T-helper 1 cell treated with Interleukin-12 subunit alpha and Interleukin-12 subunit beta and Interleukin-4 antibody, amounts not matched to agents 30 μg/mL and 1 μg/mL, for 36 hours (primary cell): Measurements from ENCODE around the gene SPOCK1.
"Not testable (repeated sequence)": the region's sequence is repeated elsewhere in the genome, so short reads cannot be mapped to it uniquely, and the experiment has no call there.

Experiments
- H3K27ac Mint-ChIP-seq: one replicate; pipeline ENCODE4 v1.8.0; 2021; ENCODE audit warnings: mild to moderate bottlenecking, mixed read lengths
- H3K27me3 Mint-ChIP-seq: one replicate; pipeline ENCODE4 v1.8.0; 2021; ENCODE audit warnings: low read depth, mixed read lengths
- H3K36me3 Mint-ChIP-seq: one replicate; pipeline ENCODE4 v1.8.0; 2021; ENCODE audit warnings: low read depth, mixed read lengths
- H3K4me1 Mint-ChIP-seq: one replicate; pipeline ENCODE4 v1.8.0; 2021; ENCODE audit warnings: low read depth, mixed read lengths
- H3K4me3 Mint-ChIP-seq: one replicate; pipeline ENCODE4 v1.8.0; 2021; ENCODE audit warnings: mild to moderate bottlenecking, moderate library complexity, mixed read lengths
- H3K9me3 Mint-ChIP-seq: one replicate; pipeline ENCODE4 v1.8.0; 2021; ENCODE audit warnings: mixed read lengths

Gene SPOCK1

GRCh38 chr5:137498736-137499505 lies at the start of gene SPOCK1:
Gene SPOCK1 (minus strand): TSS chr5:137499326.
- Mint-ChIP-seq H3K27me3 (peaks cover 28% of the 10 kb centered on the region), H3K4me1 (no peaks in the 10 kb centered on the region), H3K9me3 (no peaks in the 10 kb centered on the region), H3K27ac (no peak within 1 kb of the TSS), H3K4me3 (no peak within 1 kb of the TSS), H3K36me3 (no peaks in the 10 kb centered on the region)

DNA sequence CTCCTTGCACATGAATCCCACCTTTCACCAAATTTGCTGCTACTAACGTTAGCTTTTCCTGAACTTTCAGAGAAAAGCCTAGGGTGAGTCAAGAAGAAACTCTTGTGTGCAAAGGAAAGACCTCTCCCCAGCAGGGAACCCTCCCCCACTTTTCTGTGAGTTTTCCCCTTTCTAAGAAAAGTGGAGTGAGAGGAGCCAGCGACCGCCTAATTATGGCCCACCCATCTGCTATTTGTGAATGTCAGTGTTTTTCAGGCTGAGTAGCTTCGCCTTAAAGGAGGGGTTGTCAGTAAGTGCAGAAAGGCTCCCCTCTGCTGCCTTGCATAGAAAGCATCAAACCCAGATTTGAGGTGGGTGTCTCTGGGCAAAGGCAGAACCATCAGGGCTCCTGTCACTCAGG lies 46.8 kb upstream of the SPOCK1 start:
- Mint-ChIP-seq H3K4me1 (no peaks in the 10 kb centered on the region), H3K27ac (no peak overlapping the region), H3K4me3 (no peak overlapping the region), H3K36me3 (no peaks in the 10 kb centered on the region), H3K9me3 (peaks cover 5% of the 10 kb centered on the region), H3K27me3 (peaks cover 4% of the 10 kb centered on the region)

- H3K27ac Mint-ChIP-seq, H3K27me3 Mint-ChIP-seq, H3K9me3 Mint-ChIP-seq, H3K36me3 Mint-ChIP-seq, H3K4me3 Mint-ChIP-seq, H3K4me1 Mint-ChIP-seq: not testable (repeated sequence)
Measured at GRCh38 chr5:137535449-137535848, 36.3 kb upstream of the SPOCK1 start.

GRCh38 chr5:137533963-137534362 lies 34.8 kb upstream of the SPOCK1 start:
- Mint-ChIP-seq H3K4me3 (no peak overlapping the region), H3K4me1 (no peaks in the 10 kb centered on the region), H3K27ac (no peak overlapping the region), H3K27me3 (no peaks in the 10 kb centered on the region), H3K36me3 (peaks cover 3% of the 10 kb centered on the region), H3K9me3 (peaks cover 6% of the 10 kb centered on the region)

DNA sequence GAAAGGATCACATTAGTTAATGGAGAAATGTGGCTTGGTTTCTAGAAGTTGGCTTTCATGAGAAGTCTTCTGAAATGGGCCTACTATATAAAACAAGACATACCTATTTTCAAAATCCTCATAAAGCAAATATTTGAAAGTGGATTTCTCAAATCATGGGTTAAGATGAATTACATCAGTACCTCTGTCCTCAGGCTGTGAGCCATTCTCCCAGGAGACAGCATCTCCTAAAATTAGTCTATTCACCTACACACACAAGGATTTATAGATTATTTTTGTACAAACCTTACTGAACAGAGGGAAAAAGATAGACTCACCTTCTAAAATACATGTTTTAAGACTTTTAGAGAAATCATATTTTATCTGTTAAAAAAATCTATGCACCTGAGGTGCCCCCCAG lies 32.1 kb upstream of the SPOCK1 start:
- no peaks in the 10 kb centered on the region for H3K27me3 Mint-ChIP-seq
- H3K9me3 Mint-ChIP-seq = peaks cover 2% of the 10 kb centered on the region
- H3K4me3 Mint-ChIP-seq = no peak overlapping the region
- H3K27ac Mint-ChIP-seq = no peak overlapping the region
- H3K4me1 Mint-ChIP-seq = no peaks in the 10 kb centered on the region
- H3K36me3 Mint-ChIP-seq = peaks cover 2% of the 10 kb centered on the region

DNA sequence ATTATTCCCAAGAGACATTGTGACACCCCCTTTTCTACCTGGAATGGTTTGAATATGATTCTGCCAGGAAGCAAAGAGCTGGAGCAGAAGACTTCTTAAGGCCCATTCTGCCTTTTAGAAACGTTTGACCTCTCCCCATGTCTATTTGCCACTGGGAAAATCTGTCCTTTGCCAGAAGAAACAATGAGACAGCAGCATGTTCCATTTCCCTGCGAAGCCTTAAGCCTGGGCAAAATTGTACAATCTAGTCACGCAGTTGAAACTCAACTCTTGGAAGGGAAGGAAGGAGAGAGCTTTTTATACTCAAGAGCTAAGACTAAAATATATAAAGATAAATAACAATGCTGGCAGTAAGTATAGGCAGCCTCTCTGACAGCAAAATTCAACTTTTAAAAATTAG lies 22.1 kb upstream of the SPOCK1 start:
- H3K27me3 Mint-ChIP-seq = peaks cover 5% of the 10 kb centered on the region
- no peak overlapping the region for H3K4me3 Mint-ChIP-seq
- H3K9me3 Mint-ChIP-seq = no peaks in the 10 kb centered on the region
- no peak overlapping the region for H3K27ac Mint-ChIP-seq
- peaks cover 2% of the 10 kb centered on the region for H3K36me3 Mint-ChIP-seq
- no peaks in the 10 kb centered on the region for H3K4me1 Mint-ChIP-seq

DNA sequence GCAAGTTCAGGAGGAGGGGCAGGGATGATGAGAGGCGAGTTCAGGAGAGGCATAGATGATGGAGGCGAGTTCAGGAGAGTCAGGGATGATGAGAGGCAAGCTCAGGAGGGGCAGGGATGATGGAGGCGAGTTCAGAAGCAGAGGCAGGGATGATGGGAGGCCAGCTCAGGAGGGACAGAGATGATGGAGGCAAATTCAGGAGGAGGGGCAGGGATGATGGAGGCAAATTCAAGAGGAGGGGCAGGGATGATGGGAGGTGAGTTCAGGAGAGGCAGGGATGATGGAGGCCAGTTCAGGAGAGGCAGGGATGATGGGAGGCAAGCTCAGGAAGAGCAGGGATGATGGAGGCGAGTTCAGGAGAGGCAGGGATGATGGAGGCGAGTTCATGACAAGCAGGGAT lies 17.8 kb upstream of the SPOCK1 start:
- no peak overlapping the region for H3K27ac Mint-ChIP-seq
- no peaks in the 10 kb centered on the region for H3K9me3 Mint-ChIP-seq
- no peaks in the 10 kb centered on the region for H3K4me1 Mint-ChIP-seq
- peaks cover 2% of the 10 kb centered on the region for H3K36me3 Mint-ChIP-seq
- no peak overlapping the region for H3K4me3 Mint-ChIP-seq
- H3K27me3 Mint-ChIP-seq = peaks cover 11% of the 10 kb centered on the region

- Mint-ChIP-seq H3K4me3 (no peak overlapping the region), H3K27me3 (peaks cover 11% of the 10 kb centered on the region), H3K4me1 (no peaks in the 10 kb centered on the region), H3K36me3 (peaks cover 2% of the 10 kb centered on the region), H3K27ac (no peak overlapping the region), H3K9me3 (no peaks in the 10 kb centered on the region)
Measured at GRCh38 chr5:137516251-137516797, 17.2 kb upstream of the SPOCK1 start.

DNA sequence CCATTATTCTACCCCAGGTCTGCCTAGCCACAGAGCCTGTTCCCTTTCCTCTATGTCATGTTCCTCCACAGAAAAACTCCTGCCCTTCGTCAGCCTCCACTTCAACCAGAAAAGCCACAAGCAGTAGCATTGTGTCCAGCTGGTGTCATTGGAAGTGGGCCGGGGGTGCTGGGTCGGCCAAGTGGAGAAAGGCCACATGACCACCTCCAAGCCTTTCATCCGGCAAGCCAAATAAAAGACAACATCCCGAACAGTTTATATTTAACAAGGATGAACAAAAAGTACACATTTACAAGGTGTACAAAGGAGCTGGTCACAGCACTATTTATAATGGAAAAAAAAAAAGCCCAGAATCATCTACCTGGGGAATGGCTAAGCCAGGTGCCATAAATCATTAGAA lies 16.1 kb upstream of the SPOCK1 start:
- no peak overlapping the region for H3K27ac Mint-ChIP-seq
- no peaks in the 10 kb centered on the region for H3K9me3 Mint-ChIP-seq
- peaks cover 11% of the 10 kb centered on the region for H3K27me3 Mint-ChIP-seq
- no peak overlapping the region for H3K4me3 Mint-ChIP-seq
- no peaks in the 10 kb centered on the region for H3K4me1 Mint-ChIP-seq
- H3K36me3 Mint-ChIP-seq = peaks cover 2% of the 10 kb centered on the region

DNA sequence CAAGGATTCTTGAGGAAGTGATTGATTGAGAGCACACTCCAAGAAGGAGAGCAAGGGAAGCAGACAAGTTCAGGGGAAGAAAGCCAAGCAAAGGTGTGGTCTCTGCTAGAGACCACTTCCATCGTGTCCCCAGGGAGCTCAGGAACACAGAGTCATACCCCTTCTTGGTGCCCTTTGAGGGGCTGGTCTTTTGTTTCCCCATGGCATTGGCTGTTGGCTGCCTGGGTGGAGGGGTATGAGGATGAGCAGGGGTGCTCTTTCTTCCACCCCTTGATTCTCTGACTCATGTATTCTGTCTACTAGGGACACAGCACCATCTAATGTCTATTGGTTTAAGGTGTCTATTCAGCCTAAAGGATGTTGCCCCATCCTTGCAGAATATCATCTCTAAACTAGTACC lies 11.5 kb upstream of the SPOCK1 start:
- peaks cover 6% of the 10 kb centered on the region for H3K27me3 Mint-ChIP-seq
- H3K27ac Mint-ChIP-seq = no peak overlapping the region
- no peaks in the 10 kb centered on the region for H3K9me3 Mint-ChIP-seq
- H3K36me3 Mint-ChIP-seq = no peaks in the 10 kb centered on the region
- no peaks in the 10 kb centered on the region for H3K4me1 Mint-ChIP-seq
- H3K4me3 Mint-ChIP-seq = no peak overlapping the region

DNA sequence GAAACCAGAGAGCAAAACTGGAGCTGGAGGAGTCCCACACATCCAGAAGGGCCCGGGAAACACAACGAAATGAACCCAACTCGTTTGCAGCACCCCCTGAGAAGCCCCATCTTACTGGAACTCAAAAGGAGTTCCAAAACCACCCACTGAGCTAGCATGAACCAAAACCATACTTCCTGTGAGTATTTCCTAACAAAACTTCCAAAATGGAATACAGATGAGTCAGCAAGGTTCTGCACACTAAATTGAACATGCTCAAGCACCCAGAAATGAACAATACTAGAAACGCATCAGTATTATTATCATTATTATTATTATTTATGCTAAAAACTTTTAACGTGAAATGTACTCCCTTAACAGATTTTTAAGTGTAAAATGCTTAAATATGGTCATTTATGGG lies 8.0 kb upstream of the SPOCK1 start:
- Mint-ChIP-seq H3K27me3 (no peaks in the 10 kb centered on the region), H3K27ac (no peak overlapping the region), H3K4me1 (no peaks in the 10 kb centered on the region), H3K4me3 (no peak overlapping the region), H3K36me3 (no peaks in the 10 kb centered on the region), H3K9me3 (no peaks in the 10 kb centered on the region)

- Mint-ChIP-seq H3K4me1 (no peaks in the 10 kb centered on the region), H3K27me3 (no peaks in the 10 kb centered on the region), H3K4me3 (no peak overlapping the region), H3K36me3 (no peaks in the 10 kb centered on the region), H3K27ac (no peak overlapping the region), H3K9me3 (no peaks in the 10 kb centered on the region)
Measured at GRCh38 chr5:137506296-137506695, 7.2 kb upstream of the SPOCK1 start.

DNA sequence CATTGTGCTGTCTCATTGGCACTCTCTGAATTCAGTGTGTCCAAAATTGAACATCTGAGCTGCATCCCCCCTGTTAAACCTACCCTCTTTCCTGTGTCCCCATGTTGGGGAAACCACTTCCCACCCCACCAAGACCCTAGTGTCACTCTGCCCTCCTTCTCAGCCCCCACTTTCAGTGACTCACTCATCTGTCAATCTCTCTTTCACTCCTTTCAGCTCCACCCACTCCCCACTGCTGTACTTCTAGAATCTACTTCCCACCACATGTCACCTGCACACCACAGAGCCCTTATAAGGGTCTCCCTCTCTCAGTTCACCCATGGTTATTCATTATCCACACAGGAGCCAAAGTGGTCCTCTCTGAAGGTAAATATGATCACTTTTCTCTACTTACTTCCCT lies 5.8 kb upstream of the SPOCK1 start:
- no peak overlapping the region for H3K4me3 Mint-ChIP-seq
- no peaks in the 10 kb centered on the region for H3K9me3 Mint-ChIP-seq
- no peaks in the 10 kb centered on the region for H3K27me3 Mint-ChIP-seq
- no peak overlapping the region for H3K27ac Mint-ChIP-seq
- no peaks in the 10 kb centered on the region for H3K36me3 Mint-ChIP-seq
- no peaks in the 10 kb centered on the region for H3K4me1 Mint-ChIP-seq

DNA sequence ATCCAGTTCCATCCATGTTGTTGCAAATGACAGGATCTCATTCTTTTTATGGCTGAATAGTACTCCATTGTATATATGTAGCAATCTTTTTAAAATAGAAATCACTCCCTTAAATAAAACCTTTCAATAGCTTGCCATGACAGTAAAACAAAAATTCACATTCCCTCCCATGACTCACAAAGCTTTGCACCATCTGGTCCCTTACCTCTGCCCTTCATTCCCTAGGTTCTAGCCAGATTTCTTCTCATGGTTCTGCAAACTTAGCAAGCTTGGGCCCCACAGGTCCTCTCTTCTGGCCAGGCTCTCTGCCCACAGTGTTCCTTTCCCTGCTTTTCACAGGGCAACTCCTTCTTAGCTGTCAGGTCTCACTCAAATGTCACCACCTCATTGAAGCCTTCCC lies 4.3 kb upstream of the SPOCK1 start:
- no peaks in the 10 kb centered on the region for H3K4me1 Mint-ChIP-seq

GRCh38 chr5:137502632-137503031 lies 3.5 kb upstream of the SPOCK1 start:
- Mint-ChIP-seq H3K27me3 (peaks cover 6% of the 10 kb centered on the region), H3K27ac (no peak overlapping the region), H3K9me3 (no peaks in the 10 kb centered on the region), H3K36me3 (no peaks in the 10 kb centered on the region), H3K4me1 (no peaks in the 10 kb centered on the region), H3K4me3 (no peak overlapping the region)

More for the DNA sequence above, 4.3 kb upstream of the SPOCK1 start:
- Mint-ChIP-seq H3K27me3 (no peaks in the 10 kb centered on the region), H3K4me3 (no peak overlapping the region), H3K36me3 (no peaks in the 10 kb centered on the region), H3K9me3 (no peaks in the 10 kb centered on the region), H3K27ac (no peak overlapping the region)
